PC-3 (cell line): ENCODE data around the gene FERD3L.

Source experiments
- CTCF ChIP-seq: fragments of 300-600 bp; sonication (generic); conservative IDR thresholded peaks from 2 replicates; pipeline ENCODE4 v1.5.1; 2017; ENCODE audit warnings: antibody characterized with exemption, low read depth, mild to moderate bottlenecking, low read length
- EZH2 ChIP-seq: fragments of 300-600 bp; sonication (generic); IDR thresholded peaks from one replicate; pipeline ENCODE4 v1.6.1; 2017; ENCODE audit warnings: antibody characterized with exemption, mild to moderate bottlenecking, low read length; ENCODE audit not compliant: unreplicated experiment
- EZH2phosphoT487 ChIP-seq: fragments of 300-600 bp; sonication (generic); IDR thresholded peaks from 2 replicates; pipeline ENCODE4 v1.6.1; 2018; ENCODE audit warnings: mild to moderate bottlenecking, antibody characterized with exemption, low read length, borderline replicate concordance

DNA sequence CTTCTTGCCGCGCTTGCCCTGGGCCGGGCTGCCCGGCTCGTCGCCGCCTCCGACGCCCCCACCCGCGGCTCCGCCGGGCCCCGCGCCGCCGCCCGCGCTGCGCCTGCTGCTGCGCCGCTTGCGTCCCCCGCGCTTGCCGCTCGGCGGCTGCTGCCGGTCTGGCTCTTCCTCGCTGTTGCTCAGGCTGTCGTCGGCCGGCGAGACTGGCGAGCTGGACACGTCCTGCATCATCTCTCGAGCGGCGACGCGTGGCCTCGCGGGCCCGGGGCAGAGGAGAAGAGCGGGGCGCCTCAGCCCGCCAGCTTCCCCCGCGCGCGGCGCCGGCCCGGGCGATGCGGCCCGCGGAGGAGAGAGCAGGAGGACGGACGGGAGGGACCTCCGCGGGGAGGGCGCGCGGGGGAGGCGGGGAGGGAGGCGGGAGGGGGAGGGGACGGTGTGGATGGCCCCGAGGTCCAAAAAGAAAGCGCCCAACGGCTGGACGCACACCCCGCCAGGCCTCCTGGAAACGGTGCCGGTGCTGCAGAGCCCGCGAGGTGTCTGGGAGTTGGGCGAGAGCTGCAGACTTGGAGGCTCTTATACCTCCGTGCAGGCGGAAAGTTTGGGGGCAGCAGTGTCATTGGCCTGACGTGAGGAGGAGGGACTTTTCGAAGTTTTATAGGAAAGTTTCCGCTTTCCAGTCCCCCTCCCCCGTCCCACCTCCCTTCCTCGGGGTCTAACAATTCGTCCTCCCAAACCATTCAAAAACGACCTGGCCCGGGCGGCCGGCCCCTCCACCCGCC lies 27.9 kb downstream of the FERD3L start, which contains the start of gene TWIST1:
- TF ChIP-seq CTCF (no peak), EZH2phosphoT487 (no peak), EZH2 (no peak)
